T47D (cell line): ENCODE data around the gene STX1A.

ENCODE experiments used
- DNase-seq, 2 experiments: peaks; one replicate each; pipeline versions ENCODE4 v3.0.0 to v3.0.0-alpha.2; 2011 to 2012; ENCODE audit warnings: low read depth in 1 of 2, low spot score in 1 of 2
- JUND ChIP-seq: IDR thresholded peaks from 2 replicates; pipeline ENCODE4 v1.6.1; 2012; ENCODE audit warnings: low read depth
- in situ Hi-C: cut with HindIII; loops from 2 replicates; pipeline ENCODE4 v1.10.0; 2016; ENCODE audit warnings: low sequenced_read_pairs, low pct_unique_long_range_greater_than_20kb

The STX1A gene

GRCh38 chr7:73712773-73713172, 6.7 kb downstream of the STX1A start:
- TF ChIP-seq JUND = no peak
- in situ Hi-C loops = no loop called here

GRCh38 chr7:73708961-73709549, 10.4 kb downstream of the STX1A start:
- no peak for TF ChIP-seq JUND
- DNase-seq = no peak
- in situ Hi-C loops = no loop called here

More at GRCh38 chr7:73712773-73713172, 6.7 kb downstream of the STX1A start:
- no peak for DNase-seq

- no peak for TF ChIP-seq JUND
- DNase-seq = peak; percentile 86 to 89
- in situ Hi-C loops = no loop called here
Observed at GRCh38 chr7:73707045-73707631, 12.3 kb downstream of the STX1A start.

- in situ Hi-C loops = no loop called here
- no peak for DNase-seq
Observed at GRCh38 chr7:73706126-73707044, 13.1 kb downstream of the STX1A start.

GRCh38 chr7:73705551-73705920, 13.9 kb downstream of the STX1A start:
- DNase-seq = no peak
- in situ Hi-C loops = no loop called here
- TF ChIP-seq JUND = no peak

More at GRCh38 chr7:73706126-73707044, 13.1 kb downstream of the STX1A start:
- TF ChIP-seq JUND = no peak

- no peak for DNase-seq
- TF ChIP-seq JUND = no peak
- in situ Hi-C loops = no loop called here
Observed at GRCh38 chr7:73704640-73705550, 14.6 kb downstream of the STX1A start.

GRCh38 chr7:73703757-73704639, 15.5 kb downstream of the STX1A start:
- TF ChIP-seq JUND = no peak
- in situ Hi-C loops = no loop called here
- DNase-seq = no peak

GRCh38 chr7:73703225-73703624, 16.2 kb downstream of the STX1A start:
- DNase-seq = no peak
- TF ChIP-seq JUND = no peak
- in situ Hi-C loops = no loop called here

- no peak for TF ChIP-seq JUND
- in situ Hi-C loops = no loop called here
- DNase-seq = no peak
Observed at GRCh38 chr7:73702665-73703064, 16.8 kb downstream of the STX1A start.

- TF ChIP-seq JUND = no peak
- in situ Hi-C loops = no loop called here
Observed at GRCh38 chr7:73702226-73702625, 17.2 kb downstream of the STX1A start.

GRCh38 chr7:73701357-73701995, 18.0 kb downstream of the STX1A start:
- no peak for TF ChIP-seq JUND
- in situ Hi-C loops = no loop called here
- peak; percentile 53 to 76 for DNase-seq

More at GRCh38 chr7:73702226-73702625, 17.2 kb downstream of the STX1A start:
- no peak for DNase-seq
